Lower leg skin (tissue), 3 donors: ENCODE data around the gene FARS2.

Experiments used
- POLR2A ChIP-seq, 2 donors: fragments of 450-650 bp; IDR thresholded peaks; one replicate each; pipeline ENCODE4 v1.6.1; 2016 to 2017; ENCODE audit warnings: antibody characterized with exemption in 2 of 2, mild to moderate bottlenecking in 1 of 2, moderate library complexity in 1 of 2
- TF ChIP-seq, protein P1 (sequence below), 3 donors: fragments of 450-650 bp; IDR thresholded peaks; one replicate each; pipeline ENCODE4 v1.5.1; 2016; ENCODE audit warnings: antibody characterized with exemption in 3 of 3, mild to moderate bottlenecking in 3 of 3, moderate library complexity in 2 of 3

- TF ChIP-seq, protein P1, sequence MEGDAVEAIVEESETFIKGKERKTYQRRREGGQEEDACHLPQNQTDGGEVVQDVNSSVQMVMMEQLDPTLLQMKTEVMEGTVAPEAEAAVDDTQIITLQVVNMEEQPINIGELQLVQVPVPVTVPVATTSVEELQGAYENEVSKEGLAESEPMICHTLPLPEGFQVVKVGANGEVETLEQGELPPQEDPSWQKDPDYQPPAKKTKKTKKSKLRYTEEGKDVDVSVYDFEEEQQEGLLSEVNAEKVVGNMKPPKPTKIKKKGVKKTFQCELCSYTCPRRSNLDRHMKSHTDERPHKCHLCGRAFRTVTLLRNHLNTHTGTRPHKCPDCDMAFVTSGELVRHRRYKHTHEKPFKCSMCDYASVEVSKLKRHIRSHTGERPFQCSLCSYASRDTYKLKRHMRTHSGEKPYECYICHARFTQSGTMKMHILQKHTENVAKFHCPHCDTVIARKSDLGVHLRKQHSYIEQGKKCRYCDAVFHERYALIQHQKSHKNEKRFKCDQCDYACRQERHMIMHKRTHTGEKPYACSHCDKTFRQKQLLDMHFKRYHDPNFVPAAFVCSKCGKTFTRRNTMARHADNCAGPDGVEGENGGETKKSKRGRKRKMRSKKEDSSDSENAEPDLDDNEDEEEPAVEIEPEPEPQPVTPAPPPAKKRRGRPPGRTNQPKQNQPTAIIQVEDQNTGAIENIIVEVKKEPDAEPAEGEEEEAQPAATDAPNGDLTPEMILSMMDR (IDR thresholded peaks at IDR 0.05): no peak
- no peak for TF ChIP-seq POLR2A (IDR thresholded peaks at IDR 0.05)
Observed at GRCh38 chr6:5357486-5357885, 96.2 kb downstream of the FARS2 start.
